CD4-positive, alpha-beta memory T cell (primary cell): Measurements from ENCODE around the gene TMEM119. TPM values are rescaled to one million over a fixed set of nuclear protein-coding genes. Genes with fewer than 3 reads are reported as not detected.

Experiments used
- CTCF ChIA-PET: fragments of 350-600 bp; sonication (Branson Sonifier 250); formaldehyde crosslinking; loops from one replicate; lab custom pipeline; 2021; ENCODE audit warnings: inconsistent platforms; ENCODE audit not compliant: partially characterized antibody; lab: Charles Lee
- POLR2A ChIA-PET: fragments of 350-600 bp; sonication (Branson Sonifier 250); formaldehyde crosslinking; loops from one replicate; lab custom pipeline; 2021; ENCODE audit not compliant: partially characterized antibody; lab: Charles Lee
- DNase-seq, 5 donors: peaks; one replicate each; pipeline versions ENCODE4 v3.0.0 to v3.0.0-alpha.2; 2020 to 2022; ENCODE audit warnings: mixed read lengths in 1 of 5
- H3K27ac ChIP-seq: one replicate; pipeline ENCODE4 v1.7.0; 2013; ENCODE audit warnings: low read depth, low read length
- H3K27me3 ChIP-seq: 2 replicates; pipeline ENCODE4 v1.7.0; 2013; ENCODE audit warnings: mild to moderate bottlenecking, low read length, moderate library complexity; ENCODE audit not compliant: insufficient read depth
- H3K36me3 ChIP-seq: 2 replicates; pipeline ENCODE4 v1.7.0; 2013; ENCODE audit warnings: mild to moderate bottlenecking, low read length, moderate library complexity; ENCODE audit not compliant: insufficient read depth
- H3K4me1 ChIP-seq: 2 replicates; pipeline ENCODE4 v1.7.0; 2013; ENCODE audit warnings: mild to moderate bottlenecking, low read length, moderate library complexity; ENCODE audit not compliant: insufficient read depth
- H3K4me3 ChIP-seq, 2 donors: one replicate each; pipeline ENCODE4 v1.7.0; 2013; ENCODE audit warnings: low read length in 2 of 2, mild to moderate bottlenecking in 1 of 2
- H3K9me3 ChIP-seq, 2 donors: one replicate each; pipeline ENCODE4 v1.7.0; 2013; ENCODE audit warnings: low read length in 2 of 2, control low read depth in 1 of 2; ENCODE audit not compliant: control insufficient read depth in 1 of 2
- H3K27ac Mint-ChIP-seq, 7 donors: one replicate each; pipeline ENCODE4 v1.8.0; 2020 to 2021; ENCODE audit warnings: mixed read lengths in 7 of 7, mild to moderate bottlenecking in 6 of 7, inconsistent platforms in 3 of 7, moderate library complexity in 3 of 7
- H3K27me3 Mint-ChIP-seq, 2 donors: one replicate each; pipeline ENCODE4 v1.8.0; 2020 to 2021; ENCODE audit warnings: mixed read lengths in 2 of 2
- H3K36me3 Mint-ChIP-seq, 2 donors: one replicate each; pipeline ENCODE4 v1.8.0; 2020 to 2021; ENCODE audit warnings: mixed read lengths in 2 of 2, inconsistent platforms in 1 of 2, mild to moderate bottlenecking in 1 of 2
- H3K4me1 Mint-ChIP-seq, 4 donors: one replicate each; pipeline ENCODE4 v1.8.0; 2020 to 2021; ENCODE audit warnings: mixed read lengths in 4 of 4, mild to moderate bottlenecking in 1 of 4
- H3K4me3 Mint-ChIP-seq, 8 donors: one replicate each; pipeline ENCODE4 v1.8.0; 2020 to 2021; ENCODE audit warnings: mixed read lengths in 8 of 8, mild to moderate bottlenecking in 7 of 8, moderate library complexity in 6 of 8, inconsistent platforms in 3 of 8
- H3K9me3 Mint-ChIP-seq, 8 donors: one replicate each; pipeline ENCODE4 v1.8.0; 2020 to 2021; ENCODE audit warnings: mixed read lengths in 8 of 8, mild to moderate bottlenecking in 5 of 8, inconsistent platforms in 3 of 8, moderate library complexity in 1 of 8
- intact Hi-C: fragments of 100-400 bp; cut with micrococcal nuclease; formaldehyde crosslinking; loops from one replicate; pipeline ENCODE4 v1.15.1; 2023
- polyA plus RNA-seq, 2 donors: library from polyadenylated mRNA; unstranded; fragments of 300-500 nt; fragmentation: Illumina TruSeq; gene quantifications; one replicate each; pipeline ENCODE4 v1.2.3, GENCODE V29; 2021
- total RNA-seq, 2 experiments: library from RNA; stranded (reverse); gene quantifications; one replicate each; pipeline ENCODE4 v1.2.3, GENCODE V29; 2021

The TMEM119 gene
- total and polyA plus RNA-seq, 4 experiments from 2014 or later: 0.30 to 0.58 (median 0.42) TPM; not detected in 1

DNA sequence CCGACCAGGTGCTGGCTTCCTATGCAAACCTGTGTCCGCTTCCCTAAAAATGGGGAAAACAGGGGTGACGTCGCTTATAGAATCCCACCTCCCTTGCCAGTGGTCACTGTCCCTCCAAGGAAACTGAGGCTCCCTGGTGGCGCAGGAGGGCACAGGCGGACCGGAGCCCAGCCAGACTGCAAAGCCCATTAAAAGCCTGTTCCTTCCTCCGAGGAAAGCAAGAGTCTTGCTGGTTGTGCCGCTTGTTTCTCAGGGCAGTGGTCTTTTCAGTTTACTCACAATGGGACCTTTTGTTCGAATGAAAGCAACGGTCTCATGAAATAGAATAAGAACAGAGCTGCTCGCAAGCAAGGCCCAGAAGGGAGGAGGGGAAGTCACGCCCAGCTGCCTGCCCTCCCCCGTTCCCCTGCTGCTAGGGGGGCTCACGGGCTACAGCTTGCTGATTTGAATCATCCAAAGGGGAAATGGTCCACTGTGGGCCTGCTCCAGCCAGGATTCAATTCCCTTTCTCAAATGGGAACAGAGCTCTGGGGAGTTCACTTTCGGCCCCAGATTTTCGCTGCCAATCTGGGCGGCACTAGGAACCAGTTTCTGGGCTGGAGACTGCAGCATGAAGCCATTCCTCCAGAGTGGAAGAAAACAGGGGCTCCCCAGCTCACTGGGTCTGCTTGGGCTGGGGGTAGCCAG, 40.4 kb upstream of the TMEM119 start:
- no peak for DNase-seq
- peaks cover 21 to 53% (median 34%) of the 10 kb centered on the region in 4 donors for H3K4me1 Mint-ChIP-seq
- Histone ChIP-seq H3K4me1 (peaks cover 36% of the 10 kb centered on the region), H3K4me3 (no peak overlapping the region), H3K9me3 (no peaks in the 10 kb centered on the region), H3K27ac (no peak overlapping the region), H3K36me3 (no peaks in the 10 kb centered on the region), H3K27me3 (no peaks in the 10 kb centered on the region)
- peaks cover 0 to 8% of the 10 kb centered on the region in 2 donors for H3K36me3 Mint-ChIP-seq
- ChIA-PET CTCF (interaction anchor here (1.3 to 17.5 kb wide), 3 partner anchors 8 to 25 kb away, joined by 4 to 463 read pairs (median 82); no protein-coding TSS in a partner anchor), POLR2A (interaction anchor here (1.0 to 10.9 kb wide), 3 partner anchors 12 to 72 kb away, joined by 4 to 245 read pairs (median 15); partner anchors contain the start of genes ISCU and SART3)
- no peak overlapping the region for H3K4me3 Mint-ChIP-seq
- intact Hi-C loops: loop anchor here (10.0 kb wide), 1 partner anchor 457 kb away; the partner anchor contains the start of genes ALKBH2 and UNG
- H3K9me3 Mint-ChIP-seq: no peaks in the 10 kb centered on the region
- no peaks in the 10 kb centered on the region for H3K27me3 Mint-ChIP-seq
- H3K27ac Mint-ChIP-seq: no peak overlapping the region

DNA sequence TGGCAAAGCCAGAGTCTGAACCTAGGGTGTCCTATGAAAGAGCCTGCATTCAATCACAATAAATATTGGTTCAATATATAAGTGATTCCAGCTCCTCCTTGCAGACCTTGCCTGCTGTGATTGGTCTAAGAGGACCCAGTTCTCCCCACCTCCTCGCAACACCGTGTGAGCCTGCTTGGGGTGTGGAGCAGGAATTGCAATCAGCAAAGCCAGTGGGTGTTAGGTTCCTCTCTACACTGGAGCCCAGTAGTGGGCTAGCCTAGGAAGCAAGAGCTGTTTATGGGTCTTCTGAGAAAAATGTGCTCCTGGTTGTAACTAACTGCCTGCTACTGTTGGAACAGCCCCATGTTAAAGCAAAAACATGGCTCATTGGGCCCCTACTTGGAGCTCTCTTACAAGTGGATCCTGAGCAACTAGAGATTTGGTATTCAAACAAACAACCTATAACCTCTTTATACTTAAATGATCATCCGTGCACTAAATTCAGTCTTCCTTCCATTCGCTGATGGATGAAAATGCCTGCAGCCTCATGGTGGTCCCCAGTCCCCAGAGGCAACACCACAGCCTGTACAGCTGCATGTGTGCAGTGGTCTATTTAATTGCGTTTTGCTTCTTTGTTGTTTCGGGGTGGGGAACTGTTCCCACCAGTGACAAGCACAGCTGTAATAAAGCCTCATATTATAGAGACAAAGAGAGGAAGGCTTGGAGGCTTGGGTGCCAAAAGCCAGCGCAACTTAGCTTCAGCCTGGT, 39.5 kb upstream of the TMEM119 start:
- Mint-ChIP-seq H3K9me3 (no peaks in the 10 kb centered on the region), H3K4me3 (peak overlapping the region in 1 of 8 donors; percentile 35), H3K36me3 (peaks cover 0 to 14% of the 10 kb centered on the region in 2 donors), H3K4me1 (peaks cover 21 to 53% (median 37%) of the 10 kb centered on the region in 4 donors), H3K27ac (peak overlapping the region in 3 of 7 donors; percentile 43 to 99 (median 55)), H3K27me3 (no peaks in the 10 kb centered on the region)
- POLR2A ChIA-PET: interaction anchor here (0.9 to 10.9 kb wide), 3 partner anchors 20 to 220 kb away, joined by 4 to 245 read pairs (median 15); partner anchors contain the start of genes ISCU, SART3 and SSH1
- DNase-seq: no peak
- intact Hi-C loops: loop anchor here (10.0 kb wide), 1 partner anchor 457 kb away; the partner anchor contains the start of genes ALKBH2 and UNG
- CTCF ChIA-PET: interaction anchor here (0.8 to 17.5 kb wide), 6 partner anchors 9 to 166 kb away, joined by 3 to 463 read pairs (median 16); no protein-coding TSS in a partner anchor
- H3K27ac ChIP-seq: no peak overlapping the region
- peaks cover 36% of the 10 kb centered on the region for H3K4me1 ChIP-seq
- no peak overlapping the region for H3K4me3 ChIP-seq
- no peaks in the 10 kb centered on the region for H3K36me3 ChIP-seq
- no peaks in the 10 kb centered on the region for H3K27me3 ChIP-seq
- H3K9me3 ChIP-seq: no peaks in the 10 kb centered on the region

DNA sequence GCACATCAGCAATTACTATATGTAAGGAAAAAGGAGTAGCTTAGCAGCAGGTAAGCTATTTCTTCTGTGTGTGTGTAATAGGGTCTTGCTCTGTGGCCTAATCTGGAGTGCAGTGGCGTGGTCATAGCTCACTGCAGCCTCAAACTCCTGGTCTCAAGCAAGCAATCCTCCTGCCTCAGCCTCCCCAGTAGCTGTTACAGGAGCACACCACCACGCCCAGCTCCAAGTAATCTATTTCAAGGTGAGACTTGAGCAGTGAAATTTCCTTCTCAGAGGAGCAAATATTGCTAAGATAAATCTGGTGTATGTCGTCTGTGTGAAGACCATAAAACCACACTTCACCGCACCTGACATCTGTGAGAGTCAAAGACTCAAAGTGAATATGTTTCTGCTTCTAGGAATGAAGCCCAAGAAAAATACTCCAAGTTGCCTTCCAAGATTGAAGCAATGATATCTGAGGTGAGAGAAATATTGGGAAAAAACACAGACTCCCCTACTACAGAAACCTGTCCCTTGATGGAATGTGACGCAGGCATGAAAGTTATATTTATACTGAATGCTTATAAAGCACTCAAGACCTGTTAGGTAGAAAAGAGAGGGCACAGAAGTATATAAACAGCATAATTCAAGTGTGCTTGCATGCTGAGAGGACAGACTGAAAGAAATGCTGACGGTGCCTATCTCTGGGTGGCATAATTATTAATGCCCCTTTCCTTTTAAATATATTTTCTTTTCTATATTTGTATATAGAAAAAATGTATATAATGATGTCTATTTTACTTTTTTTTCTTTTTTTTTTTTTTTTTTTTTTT, 38.3 kb upstream of the TMEM119 start:
- Mint-ChIP-seq H3K4me1 (peaks cover 25 to 59% (median 42%) of the 10 kb centered on the region in 4 donors), H3K27me3 (no peaks in the 10 kb centered on the region), H3K36me3 (peaks cover 8 to 20% of the 10 kb centered on the region in 2 donors), H3K27ac (peak overlapping the region; percentile 99 to 100 (median 100)), H3K4me3 (peak overlapping the region; percentile 94 to 100 (median 99)), H3K9me3 (peaks cover 0 to 4% (median 0%) of the 10 kb centered on the region in 8 donors)
- ChIA-PET POLR2A (interaction anchor here (0.6 to 11.1 kb wide), 12 partner anchors 9 to 222 kb away, joined by 3 to 310 read pairs (median 6); partner anchors contain the start of genes CORO1C, ISCU, SART3 and SSH1), CTCF (interaction anchor here (0.8 to 17.5 kb wide), 12 partner anchors 8 to 168 kb away, joined by 3 to 463 read pairs (median 10); partner anchors contain the start of gene ISCU)
- H3K36me3 ChIP-seq: no peaks in the 10 kb centered on the region
- no peak for DNase-seq
- no peaks in the 10 kb centered on the region for H3K27me3 ChIP-seq
- no peaks in the 10 kb centered on the region for H3K9me3 ChIP-seq
- intact Hi-C loops: loop anchor here (10.0 kb wide), 1 partner anchor 459 kb away; the partner anchor contains the start of genes ALKBH2 and UNG
- H3K4me3 ChIP-seq: peak overlapping the region in 1 of 2 donors; percentile 92
- H3K4me1 ChIP-seq: peaks cover 40% of the 10 kb centered on the region
- H3K27ac ChIP-seq: peak overlapping the region; percentile 92

DNA sequence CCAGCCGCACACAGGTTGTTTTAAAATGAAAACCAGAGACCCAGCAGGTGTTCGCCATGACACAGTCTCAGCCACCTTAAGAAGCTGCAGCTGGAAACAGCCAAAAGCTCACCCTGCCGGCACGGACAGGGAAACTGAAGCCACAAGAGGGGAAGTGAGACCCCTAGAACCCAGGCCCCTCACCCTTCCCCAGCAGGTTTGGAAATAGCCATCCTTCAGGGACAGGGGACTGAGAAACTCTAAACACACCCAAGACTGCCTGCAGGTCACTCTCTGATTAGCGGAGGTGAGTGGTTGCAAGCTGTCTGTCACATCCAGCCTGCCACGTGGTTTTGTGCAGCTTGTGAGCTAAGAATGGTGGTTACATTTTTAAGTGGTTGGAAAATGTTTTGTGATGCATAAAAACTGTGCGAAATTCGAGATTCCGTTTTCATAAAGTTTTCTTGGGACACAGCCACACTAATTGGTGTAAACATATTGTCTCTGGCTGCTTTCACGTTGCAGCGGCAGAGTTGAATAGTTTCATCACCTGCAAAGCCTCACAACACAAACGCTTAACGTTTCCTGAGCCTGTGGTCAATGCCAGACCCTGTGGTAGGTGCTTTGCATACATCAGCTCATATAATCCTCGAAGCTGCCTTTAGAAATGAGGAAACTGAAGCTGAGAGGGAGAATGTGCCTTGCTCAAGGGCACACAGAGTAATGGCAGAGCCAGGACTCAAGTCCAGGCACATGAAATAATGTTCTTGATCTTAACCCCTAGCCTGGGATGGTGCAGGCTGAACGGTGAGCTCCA, 37.5 kb upstream of the TMEM119 start:
- peaks cover 0 to 4% (median 0%) of the 10 kb centered on the region in 8 donors for H3K9me3 Mint-ChIP-seq
- no peaks in the 10 kb centered on the region for H3K27me3 Mint-ChIP-seq
- H3K4me3 Mint-ChIP-seq: peak overlapping the region; percentile 94 to 100 (median 99)
- peaks cover 30 to 67% (median 42%) of the 10 kb centered on the region in 4 donors for H3K4me1 Mint-ChIP-seq
- peak overlapping the region; percentile 99 to 100 (median 100) for H3K27ac Mint-ChIP-seq
- no peaks in the 10 kb centered on the region for H3K27me3 ChIP-seq
- intact Hi-C loops: loop anchor here (10.0 kb wide), 1 partner anchor 459 kb away; the partner anchor contains the start of genes ALKBH2 and UNG
- H3K9me3 ChIP-seq: no peaks in the 10 kb centered on the region
- H3K4me3 ChIP-seq: peak overlapping the region; percentile 5 to 92
- ChIA-PET POLR2A (interaction anchor here (0.6 to 11.1 kb wide), 14 partner anchors 9 to 842 kb away, joined by 3 to 310 read pairs (median 6); partner anchors contain the start of genes CORO1C, ISCU, KCTD10 and SART3), CTCF (interaction anchor here (0.9 to 17.5 kb wide), 11 partner anchors 9 to 168 kb away, joined by 4 to 463 read pairs (median 11); partner anchors contain the start of gene ISCU)
- peaks cover 13 to 25% of the 10 kb centered on the region in 2 donors for H3K36me3 Mint-ChIP-seq
- peaks cover 5% of the 10 kb centered on the region for H3K36me3 ChIP-seq
- peaks cover 48% of the 10 kb centered on the region for H3K4me1 ChIP-seq
- peak; percentile 56 to 82 (median 58) for DNase-seq
- H3K27ac ChIP-seq: peak overlapping the region; percentile 92

DNA sequence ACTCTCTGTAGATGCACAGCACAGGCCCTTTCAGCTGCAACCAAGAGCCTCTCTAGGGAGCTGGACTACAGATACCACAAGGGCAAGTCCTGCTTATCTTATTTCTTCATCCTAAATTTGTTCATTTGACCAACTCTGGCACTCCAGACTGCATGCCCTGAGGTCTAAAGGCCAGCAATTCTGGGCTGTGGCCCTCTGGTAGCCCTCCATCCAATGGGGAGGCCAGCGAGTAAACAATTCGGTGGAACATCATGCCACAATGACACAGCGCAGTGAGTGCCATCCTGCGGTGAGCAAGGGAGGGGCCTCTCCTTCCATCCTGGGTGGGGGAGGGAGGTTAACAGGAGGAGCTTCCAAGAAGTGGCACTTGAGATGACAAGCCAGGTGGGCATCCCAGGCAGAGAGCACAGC, 36.5 kb upstream of the TMEM119 start:
- no peaks in the 10 kb centered on the region for H3K27me3 Mint-ChIP-seq
- peak overlapping the region; percentile 26 to 92 for H3K4me3 ChIP-seq
- H3K27ac Mint-ChIP-seq: peak overlapping the region; percentile 99 to 100 (median 100)
- peak; percentile 39 to 73 (median 51) for DNase-seq
- H3K4me1 ChIP-seq: peaks cover 58% of the 10 kb centered on the region
- CTCF ChIA-PET: interaction anchor here (1.9 to 17.5 kb wide), 9 partner anchors 12 to 169 kb away, joined by 5 to 463 read pairs (median 27); no protein-coding TSS in a partner anchor
- no peaks in the 10 kb centered on the region for H3K27me3 ChIP-seq
- peaks cover 37 to 77% (median 50%) of the 10 kb centered on the region in 4 donors for H3K4me1 Mint-ChIP-seq
- H3K9me3 ChIP-seq: no peaks in the 10 kb centered on the region
- peaks cover 5% of the 10 kb centered on the region for H3K36me3 ChIP-seq
- H3K9me3 Mint-ChIP-seq: peaks cover 0 to 4% (median 0%) of the 10 kb centered on the region in 8 donors
- H3K27ac ChIP-seq: peak overlapping the region; percentile 92
- intact Hi-C loops: loop anchor here (10.0 kb wide), 1 partner anchor 460 kb away; the partner anchor contains the start of genes ALKBH2 and UNG
- POLR2A ChIA-PET: interaction anchor here (0.8 to 11.1 kb wide), 16 partner anchors 8 to 843 kb away, joined by 3 to 310 read pairs (median 7); partner anchors contain the start of genes ISCU, KCTD10, SART3 and SSH1
- H3K36me3 Mint-ChIP-seq: peaks cover 20 to 32% of the 10 kb centered on the region in 2 donors
- H3K4me3 Mint-ChIP-seq: peak overlapping the region; percentile 94 to 100 (median 99)
